HG02970 (cell line): Measurements from ENCODE around the gene PPP6R1.
A peak's percentile ranks its signal among the peaks of the same experiment; 100 is the strongest.

Source experiments
- ATAC-seq: cut with Tn5 transposase; IDR thresholded peaks from one replicate; pipeline ENCODE4 v1.9.1; 2021; ENCODE audit warnings: mild to moderate bottlenecking, moderate library complexity, moderate number of reproducible peaks; ENCODE audit not compliant: unreplicated experiment, low FRiP score

PPP6R1 gene, protein sequence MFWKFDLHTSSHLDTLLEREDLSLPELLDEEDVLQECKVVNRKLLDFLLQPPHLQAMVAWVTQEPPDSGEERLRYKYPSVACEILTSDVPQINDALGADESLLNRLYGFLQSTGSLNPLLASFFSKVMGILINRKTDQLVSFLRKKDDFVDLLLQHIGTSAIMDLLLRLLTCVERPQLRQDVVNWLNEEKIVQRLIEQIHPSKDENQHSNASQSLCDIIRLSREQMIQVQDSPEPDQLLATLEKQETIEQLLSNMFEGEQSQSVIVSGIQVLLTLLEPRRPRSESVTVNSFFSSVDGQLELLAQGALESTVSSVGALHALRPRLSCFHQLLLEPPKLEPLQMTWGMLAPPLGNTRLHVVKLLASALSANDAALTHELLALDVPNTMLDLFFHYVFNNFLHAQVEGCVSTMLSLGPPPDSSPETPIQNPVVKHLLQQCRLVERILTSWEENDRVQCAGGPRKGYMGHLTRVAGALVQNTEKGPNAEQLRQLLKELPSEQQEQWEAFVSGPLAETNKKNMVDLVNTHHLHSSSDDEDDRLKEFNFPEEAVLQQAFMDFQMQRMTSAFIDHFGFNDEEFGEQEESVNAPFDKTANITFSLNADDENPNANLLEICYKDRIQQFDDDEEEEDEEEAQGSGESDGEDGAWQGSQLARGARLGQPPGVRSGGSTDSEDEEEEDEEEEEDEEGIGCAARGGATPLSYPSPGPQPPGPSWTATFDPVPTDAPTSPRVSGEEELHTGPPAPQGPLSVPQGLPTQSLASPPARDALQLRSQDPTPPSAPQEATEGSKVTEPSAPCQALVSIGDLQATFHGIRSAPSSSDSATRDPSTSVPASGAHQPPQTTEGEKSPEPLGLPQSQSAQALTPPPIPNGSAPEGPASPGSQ

DNA sequence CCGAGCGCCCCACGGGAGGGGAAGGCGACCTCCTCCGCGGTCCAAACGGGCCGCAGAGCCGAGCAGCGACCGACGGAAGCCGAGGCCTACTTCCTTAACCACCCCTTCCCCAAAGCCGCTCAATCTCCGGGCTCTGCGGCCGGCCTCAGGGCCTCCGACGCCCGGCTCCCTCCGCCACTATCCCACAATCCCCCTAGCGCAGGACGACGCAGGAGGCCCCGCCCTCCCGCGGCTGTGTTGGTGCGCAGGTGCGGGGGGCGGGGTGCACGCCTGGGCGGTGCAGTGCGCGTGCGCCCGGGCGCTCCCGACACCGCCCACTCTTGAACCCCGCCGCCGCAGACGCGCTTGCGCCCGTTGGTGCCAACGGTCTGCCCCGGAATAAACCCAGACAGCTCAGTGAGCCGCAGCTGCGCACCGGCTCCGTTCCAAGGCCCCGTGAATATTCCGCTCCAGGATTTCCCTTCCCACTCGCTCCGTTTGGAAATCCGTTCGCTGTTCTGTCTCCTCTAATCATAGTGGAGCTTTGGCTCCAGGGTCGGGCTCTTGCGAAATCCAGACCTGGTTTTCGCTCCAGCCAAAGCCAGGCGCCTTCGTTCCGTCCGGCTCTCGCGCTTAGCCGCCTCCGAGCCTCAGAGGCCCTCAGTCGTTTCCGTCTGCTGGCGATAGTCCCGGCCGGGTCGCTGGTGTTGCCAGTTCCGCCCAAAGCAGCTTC lies at the start of gene PPP6R1:
Gene PPP6R1, minus strand, starts transcription at position 190 of the 712 bp plus-strand sequence. CDS start 11,914 bp downstream, outside the sequence.
- peak; percentile 68 for ATAC-seq

DNA sequence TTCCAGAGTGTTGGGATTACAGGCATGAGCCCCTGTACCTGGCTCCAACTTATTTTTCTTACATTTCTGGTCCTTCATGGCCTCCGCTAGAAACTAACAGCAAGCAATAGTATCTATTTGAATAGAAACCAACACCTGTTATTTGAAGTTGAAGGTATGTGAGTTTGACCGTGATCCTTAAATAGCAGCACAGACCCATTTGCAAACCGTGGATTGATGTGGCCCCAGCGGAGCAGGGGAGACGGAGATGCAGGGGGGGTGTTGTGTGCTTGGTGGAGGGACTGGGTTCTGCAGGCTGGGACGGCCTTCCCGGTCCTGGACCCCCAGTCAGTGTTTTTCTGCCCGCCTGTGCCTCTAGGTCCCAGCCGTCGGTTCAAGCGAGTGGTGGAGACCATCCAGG lies 49.5 kb upstream of the PPP6R1 start:
- no peak for ATAC-seq

DNA sequence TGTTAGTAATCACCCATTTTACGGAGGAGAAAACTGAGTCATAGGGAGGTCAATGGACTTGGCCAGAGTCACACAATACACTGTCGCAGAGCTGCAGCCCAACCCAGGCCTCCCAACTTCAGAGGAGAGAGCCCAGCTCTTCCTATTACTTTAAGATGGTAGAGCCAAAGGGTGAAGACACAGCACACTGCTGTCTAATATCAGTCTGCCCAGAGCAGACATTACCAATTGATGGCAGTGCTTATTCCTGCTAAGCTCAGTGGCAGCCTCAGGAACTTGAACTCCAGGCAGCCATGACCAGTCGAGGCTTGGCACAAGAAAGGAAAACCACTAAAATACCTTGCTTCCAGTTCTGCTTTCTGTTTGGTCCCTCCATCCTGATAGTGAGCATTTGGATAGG lies 47.9 kb upstream of the PPP6R1 start:
- no peak for ATAC-seq

DNA sequence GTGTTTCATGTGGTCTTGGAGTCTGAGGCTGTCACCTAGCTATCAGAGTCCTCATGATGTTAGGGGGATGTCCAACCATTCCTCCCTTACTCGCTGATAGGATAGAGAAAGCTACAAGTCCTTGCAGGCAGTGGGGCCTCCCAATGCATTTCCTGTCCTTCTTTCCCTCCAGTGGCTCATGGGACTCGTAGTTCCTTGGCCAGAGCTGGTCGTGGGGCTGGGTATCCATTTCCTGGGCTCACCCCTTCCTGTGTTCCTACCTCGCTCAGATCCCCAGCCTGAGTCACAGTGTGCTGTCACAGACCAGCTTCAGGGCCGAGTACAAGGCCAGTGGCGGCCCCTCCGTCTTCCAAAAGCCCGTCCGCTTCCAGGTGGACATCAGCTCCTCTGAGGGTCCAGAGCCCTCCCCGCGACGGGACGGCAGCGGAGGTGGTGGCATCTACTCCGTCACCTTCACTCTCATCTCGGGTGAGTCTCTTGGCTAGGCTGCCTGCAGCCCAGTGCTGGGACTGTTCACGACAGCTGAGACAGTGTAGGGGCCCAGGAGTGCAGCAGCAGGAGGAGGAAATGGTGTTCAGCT lies 47.3 kb upstream of the PPP6R1 start:
- no peak for ATAC-seq

DNA sequence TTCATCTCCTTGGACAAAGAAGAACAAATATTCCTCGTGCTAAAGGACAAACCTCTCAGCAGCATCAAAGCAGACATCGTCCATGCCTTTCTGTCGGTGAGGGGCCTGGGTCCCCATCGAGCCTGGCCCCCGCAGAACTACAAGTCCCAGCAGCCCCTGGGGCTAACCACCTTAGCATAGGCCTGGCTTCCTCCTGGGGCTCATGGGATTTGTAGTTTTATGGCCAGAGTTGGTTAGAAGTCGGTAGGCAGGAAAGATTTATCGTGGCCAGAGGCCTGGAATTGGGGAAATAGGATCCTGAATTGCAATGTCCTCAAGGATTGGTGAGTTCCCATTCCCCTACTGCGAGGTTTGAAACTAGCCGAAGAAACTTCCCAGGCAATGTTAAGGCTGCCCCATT lies 46.7 kb upstream of the PPP6R1 start:
- ATAC-seq, result no peak

DNA sequence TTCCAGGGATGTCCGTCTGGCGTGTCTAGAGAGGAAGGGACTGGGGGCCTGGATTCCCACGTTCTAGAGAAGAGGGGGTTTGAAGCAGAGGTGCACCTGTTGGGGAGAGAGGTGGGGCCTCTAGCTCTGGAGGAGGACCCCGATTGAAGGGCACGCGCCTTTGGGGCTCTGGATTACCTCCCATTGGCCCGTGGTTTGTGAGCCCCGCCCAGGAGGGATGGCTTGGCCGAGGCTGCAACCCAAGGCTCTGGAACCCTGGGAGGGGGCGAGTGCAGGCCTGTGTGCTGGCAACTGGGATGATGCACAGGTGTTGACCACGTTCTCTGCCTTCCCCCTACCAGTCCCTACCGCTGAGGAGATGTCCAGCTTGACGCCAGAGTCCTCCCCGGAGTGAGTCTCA lies 46.2 kb upstream of the PPP6R1 start:
- ATAC-seq, result no peak

DNA sequence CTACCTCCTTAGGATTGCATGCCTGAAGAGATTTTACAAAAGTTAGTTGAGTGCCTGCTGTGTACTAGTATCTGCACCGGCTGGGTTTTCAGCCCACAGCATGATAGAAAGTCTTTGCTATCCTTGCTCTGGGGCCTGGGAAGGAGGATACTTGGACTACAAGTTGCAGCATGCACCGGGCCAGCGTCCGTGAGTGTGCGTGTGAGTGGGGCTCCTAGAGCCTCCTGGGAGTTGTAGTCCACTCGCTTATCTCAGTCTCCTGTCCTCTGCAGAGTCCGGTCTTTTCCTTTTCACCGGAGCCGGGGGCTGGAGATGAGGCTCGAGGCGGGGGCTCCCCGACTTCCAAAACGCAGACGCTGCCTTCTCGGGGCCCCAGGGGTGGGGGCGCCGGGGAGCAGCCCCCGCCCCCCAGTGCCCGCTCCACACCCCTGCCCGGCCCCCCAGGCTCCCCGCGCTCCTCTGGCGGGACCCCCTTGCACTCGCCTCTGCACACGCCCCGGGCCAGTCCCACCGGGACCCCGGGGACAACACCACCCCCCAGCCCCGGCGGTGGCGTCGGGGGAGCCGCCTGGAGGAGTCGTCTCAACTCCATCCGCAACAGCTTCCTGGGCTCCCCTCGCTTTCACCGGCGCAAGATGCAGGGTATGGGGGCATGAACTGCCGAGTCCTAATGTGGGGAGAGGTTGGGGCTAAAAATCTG lies 45.6 kb upstream of the PPP6R1 start:
- ATAC-seq, result no peak

DNA sequence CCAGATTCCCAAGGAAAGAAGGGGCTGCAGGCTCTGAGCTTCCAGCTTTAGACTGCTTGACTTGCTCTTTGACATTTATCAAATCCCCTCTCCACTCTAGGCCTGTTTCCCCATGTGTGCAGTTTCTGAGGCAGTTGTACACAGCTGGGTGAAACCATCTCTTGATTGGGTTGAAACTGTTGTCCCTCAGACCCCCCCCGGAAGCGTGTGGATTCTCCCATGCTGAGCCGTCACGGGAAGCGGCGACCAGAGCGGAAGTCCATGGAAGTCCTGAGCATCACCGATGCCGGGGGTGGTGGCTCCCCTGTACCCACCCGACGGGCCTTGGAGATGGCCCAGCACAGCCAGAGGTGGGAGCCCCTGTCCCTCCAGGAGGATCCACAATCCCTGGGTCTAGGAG lies 44.7 kb upstream of the PPP6R1 start:
- no peak for ATAC-seq

DNA sequence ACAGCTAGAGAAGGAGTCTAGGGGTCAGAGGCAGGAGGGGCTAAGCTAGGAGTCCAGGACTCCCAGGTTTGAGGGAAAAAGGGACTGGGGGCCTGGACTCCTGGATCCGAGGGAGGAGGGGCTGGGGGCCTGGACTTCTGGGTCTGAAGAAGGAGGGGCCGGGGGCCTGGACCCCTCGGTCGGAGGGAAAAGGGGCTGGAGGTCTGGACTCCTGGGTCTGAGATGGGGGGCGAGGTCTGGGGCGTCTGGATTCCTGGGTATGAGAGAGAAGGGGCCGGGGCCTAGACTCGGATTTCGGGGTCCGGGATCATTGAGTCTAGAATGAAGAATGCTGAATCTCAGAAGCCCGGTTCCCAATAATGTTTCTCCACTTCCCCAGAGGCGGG lies 43.5 kb upstream of the PPP6R1 start:
- ATAC-seq, result no peak

DNA sequence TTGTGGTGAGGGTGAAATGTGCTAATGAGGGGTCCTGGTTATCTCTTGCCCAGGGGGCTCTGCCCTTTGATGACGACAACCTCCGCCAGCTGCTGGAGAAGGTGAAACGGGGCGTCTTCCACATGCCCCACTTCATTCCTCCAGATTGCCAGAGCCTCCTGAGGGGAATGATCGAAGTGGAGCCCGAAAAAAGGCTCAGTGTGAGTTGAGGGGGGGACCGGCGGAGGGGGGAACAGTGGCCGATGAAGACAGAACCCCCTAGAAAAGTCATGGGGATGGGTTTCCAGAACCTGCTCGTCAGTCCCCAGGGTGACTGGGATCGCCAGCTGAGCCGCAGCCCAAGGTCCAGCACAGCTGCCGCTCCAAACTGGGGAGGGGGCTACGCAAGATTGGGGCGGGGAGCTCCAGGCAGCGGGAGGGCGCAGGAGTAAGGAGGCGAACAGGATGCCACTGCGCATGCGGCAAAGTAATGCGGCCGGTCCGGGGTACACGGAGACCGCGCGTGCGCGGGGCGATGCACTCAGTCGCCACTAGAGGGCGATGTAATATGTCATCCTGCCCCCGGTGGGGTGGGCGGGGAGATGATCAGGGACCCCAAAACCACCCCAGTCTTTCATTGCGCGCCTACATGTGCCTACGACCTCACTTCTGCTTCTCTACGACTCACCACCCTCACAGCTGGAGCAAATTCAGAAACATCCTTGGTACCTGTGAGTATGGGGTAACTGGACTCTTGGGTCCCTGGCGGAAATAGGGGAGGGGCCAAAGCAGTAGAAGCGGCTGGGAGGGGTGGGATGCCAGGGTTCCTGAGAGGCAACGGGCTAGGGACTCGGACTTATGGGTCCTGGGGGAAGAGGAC lies 42.9 kb upstream of the PPP6R1 start:
- ATAC-seq, result peak; percentile 71

DNA sequence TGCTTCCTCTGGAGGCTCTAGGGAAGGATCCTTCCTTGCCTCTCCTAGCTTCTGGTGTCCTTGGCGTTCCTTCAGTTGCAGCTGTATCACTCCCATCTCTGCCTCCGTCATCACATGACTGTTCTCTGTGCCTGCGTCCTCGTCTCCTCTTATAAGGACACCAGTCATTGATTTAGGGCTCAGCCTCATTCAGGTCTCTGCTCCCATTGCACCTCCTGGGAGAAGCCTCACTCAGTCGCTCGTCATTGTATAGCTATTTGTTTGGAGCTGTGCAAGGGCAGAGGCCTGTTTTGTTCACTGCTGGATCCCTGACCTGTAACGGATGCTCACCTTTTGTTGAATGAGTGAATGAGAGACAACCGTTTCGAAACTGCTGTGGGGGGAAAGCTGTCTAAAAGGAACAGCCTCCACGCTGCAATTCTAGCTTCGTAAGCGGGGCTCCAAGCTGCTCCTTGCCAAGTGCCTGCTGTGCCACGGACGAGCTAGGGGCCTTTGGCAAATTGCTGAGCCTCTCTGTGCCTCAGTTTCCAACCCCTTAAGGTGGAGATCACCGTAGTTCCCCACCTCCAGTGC lies 42.2 kb upstream of the PPP6R1 start:
- no peak for ATAC-seq

DNA sequence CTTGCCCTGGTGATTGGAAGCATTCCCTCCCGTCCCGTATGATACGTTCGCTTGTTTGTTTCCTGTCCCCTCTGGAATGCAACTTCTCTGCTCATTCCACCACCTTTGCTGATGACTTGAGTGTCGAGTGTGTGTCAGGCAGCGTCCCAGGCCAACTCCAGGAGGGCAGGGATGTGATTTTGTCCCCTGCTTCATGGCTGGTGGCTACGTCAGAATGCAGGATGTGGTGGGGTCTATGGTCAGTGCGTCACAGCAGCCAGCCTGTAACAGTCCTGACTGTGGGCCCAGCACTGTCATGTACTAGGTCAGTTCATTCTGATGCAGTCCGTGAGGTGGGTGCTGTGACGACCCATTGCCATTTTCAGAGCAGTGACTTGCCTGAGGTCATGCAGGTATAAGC lies 41.2 kb upstream of the PPP6R1 start:
- ATAC-seq, result no peak

DNA sequence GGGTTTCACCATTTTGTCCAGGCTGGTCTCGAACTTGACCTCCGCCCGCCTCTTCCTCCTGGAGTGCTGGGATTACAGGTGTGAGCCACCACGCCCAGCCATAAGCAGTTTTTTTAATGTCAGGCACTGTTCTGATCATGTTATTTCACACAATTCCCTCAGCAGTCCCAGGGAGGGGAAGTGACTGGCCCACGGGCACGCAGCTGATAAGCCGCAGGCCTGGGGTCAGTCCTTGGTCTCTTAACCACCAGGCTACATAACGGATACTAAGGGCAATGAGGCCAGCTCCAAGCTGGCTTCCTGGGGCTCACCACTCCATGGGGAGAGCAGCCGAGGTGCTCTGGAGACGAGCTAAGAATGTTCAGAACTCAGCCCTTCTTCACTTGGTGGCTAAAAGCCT lies 38.5 kb upstream of the PPP6R1 start:
- no peak for ATAC-seq

DNA sequence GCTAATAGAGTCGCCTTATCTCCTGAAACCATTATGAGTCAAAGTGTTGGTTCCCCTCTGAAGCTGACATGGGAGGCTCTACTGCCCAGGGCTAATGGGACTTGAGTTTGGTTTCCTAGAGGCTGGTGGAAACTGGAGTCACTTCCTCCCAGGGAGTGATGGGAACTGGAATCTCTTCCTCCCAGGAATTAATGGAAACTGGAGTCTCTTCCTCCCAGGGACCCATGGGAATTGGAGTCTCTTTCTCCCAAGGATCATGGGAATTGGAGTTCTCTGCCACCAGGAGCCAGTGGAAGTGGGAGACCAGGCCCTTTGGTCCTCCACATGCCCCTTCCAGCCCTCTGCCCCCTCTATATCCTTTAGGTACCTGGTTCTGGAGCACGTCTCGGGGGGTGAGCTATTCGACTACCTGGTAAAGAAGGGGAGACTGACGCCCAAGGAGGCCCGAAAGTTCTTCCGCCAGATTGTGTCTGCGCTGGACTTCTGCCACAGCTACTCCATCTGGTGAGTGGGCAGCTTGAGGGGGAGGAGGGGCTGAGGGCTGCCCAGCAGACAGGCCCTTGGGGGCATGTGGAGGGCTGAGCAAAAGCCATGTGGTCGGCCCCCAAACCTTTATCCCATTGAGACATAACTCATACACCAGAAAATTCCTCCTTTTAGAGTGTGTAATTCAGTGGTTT lies 30.4 kb upstream of the PPP6R1 start:
- ATAC-seq, result no peak

DNA sequence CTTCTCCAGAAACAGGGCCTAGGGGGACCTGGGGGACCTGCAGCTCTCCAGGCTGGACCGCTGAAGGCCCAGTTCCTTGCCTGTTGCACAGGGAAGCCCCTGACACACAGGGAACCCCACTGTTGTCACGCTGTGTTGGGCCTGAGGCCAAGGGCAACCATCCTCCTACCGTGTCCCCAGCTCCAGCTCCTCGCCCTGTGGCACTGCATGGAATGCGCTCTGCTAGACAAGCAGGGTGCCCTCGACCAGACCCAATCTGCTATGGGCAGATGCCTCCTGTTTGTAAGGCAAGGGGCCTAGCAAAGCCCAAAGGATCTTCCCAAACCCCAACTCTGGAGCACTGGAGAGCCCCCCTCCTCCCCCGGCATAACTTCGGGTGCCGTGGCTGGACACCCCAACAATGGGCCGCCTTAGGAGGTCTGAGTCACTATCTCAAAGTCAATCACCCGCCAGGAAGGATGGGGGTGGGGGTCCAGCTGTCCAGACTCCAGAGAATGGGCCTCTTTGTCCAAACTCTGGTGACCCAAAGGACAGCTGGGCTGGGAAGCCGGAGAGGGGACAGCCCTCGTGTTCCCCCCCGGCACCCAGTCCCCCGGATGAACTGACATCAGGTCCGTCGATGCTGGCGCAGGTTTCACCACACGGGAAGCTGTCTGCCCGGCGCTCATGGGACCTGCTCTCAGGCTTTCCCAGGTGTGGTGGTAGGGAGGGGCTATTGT lies 28.7 kb upstream of the PPP6R1 start:
- no peak for ATAC-seq

DNA sequence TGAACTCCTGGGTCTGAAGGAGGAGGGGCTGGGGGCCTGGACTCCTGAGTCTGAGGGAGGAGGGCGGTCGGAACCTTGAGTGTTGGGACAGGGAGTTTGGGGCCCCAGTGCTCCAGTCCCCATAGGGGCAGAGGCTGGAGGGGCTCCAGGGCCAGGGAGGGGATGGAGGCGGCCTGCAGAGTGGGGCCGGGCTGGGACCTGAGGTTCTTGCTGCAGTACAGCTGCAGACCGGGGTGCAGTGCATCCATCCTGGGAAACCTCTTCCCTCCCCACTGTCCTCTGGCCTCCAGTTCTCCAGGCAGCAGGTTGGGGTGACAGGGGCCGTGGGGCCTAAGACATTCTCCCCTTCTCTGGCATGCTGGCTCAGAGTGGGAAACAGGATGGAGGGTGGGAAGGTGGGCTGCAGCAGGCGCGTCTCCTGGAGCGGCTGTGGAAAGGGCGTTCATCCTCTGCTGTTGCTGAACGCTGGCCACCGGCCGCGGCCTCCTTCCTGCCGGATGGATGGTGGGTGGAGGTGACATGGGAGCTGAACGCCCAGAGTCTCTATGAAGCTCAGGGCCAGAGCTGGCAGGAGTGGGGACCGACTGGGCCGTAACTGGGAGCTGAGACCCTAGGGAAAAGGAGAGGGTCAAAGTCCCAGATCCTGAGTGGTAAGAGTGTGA lies 26.5 kb upstream of the PPP6R1 start:
- ATAC-seq, result no peak

DNA sequence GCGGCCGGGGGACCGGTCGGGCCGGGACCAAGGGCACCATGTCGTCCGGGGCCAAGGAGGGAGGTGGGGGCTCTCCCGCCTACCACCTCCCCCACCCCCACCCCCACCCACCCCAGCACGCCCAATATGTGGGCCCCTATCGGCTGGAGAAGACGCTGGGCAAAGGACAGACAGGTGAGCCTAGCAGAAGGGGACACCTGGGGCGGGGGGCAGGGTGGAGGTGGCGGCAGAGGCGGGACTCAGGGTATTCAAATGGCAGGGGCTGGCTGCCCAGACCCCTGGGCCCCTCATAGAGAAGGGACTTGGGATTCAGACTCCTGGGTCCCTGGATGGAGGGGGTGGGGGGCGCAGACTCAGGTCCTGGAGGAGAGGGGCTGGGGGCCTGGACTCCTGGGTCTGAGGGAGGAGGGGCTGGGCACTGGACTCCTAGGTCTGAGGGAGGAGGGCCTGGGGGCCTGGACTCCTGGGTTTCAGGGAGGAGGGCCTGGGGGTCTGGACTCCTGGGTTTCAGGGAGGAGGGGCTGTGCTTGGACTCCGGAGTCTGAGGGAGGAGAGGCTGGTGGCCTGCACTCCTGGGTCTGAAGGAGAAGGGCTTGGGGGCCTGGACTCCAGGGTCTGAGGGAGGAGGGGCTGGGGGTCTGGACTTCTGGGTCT lies 25.7 kb upstream of the PPP6R1 start:
- ATAC-seq, result no peak
